ENCODE measurements around the gene SLC12A7. TPM values are rescaled to one million over a fixed set of nuclear protein-coding genes. Genes with fewer than 3 reads are reported as not detected.

SLC12A7 gene
- total RNA-seq, 1 experiment from 2014 or later, result 30.8 TPM

- no peak for TF ChIP-seq CTCF (conservative IDR thresholded peaks at IDR 0.05)
- no peaks in the 10 kb centered on the region for H3K23me2 ChIP-seq (ENCODE audit: insufficient read length, low read depth, low read length, poor library complexity, severe bottlenecking)
- H4K91ac ChIP-seq (ENCODE audit: insufficient read length, low read depth, low read length), result no peak overlapping the region
- H2AK5ac ChIP-seq (ENCODE audit: insufficient read length, low read length), result no peak overlapping the region
- H4K8ac ChIP-seq (replicated peaks; ENCODE audit: insufficient read length, low read depth, low read length), result no peak overlapping the region
- H3K56ac ChIP-seq (ENCODE audit: insufficient read length, low read depth, low read length), result no peak overlapping the region
- Mint-ChIP-seq H3K27ac (no peak overlapping the region), H3K9me3 (no peaks in the 10 kb centered on the region), H3K4me3 (no peak overlapping the region), H3K4me1 (peaks cover 13 to 30% of the 10 kb centered on the region in 2 experiments), H3K36me3 (ENCODE audit: insufficient read depth in 1 of 3, low read depth in 3 of 3) (no peaks in the 10 kb centered on the region), H3K27me3 (ENCODE audit: low read depth) (peaks cover 15% of the 10 kb centered on the region)
- no peaks in the 10 kb centered on the region for H3K79me1 ChIP-seq (ENCODE audit: insufficient read depth, low read depth, low read length, poor library complexity, severe bottlenecking)
- no peak overlapping the region for H3K23ac ChIP-seq (ENCODE audit: insufficient read length, low read depth, low read length)
- H3K9me3 ChIP-seq (ENCODE audit: control insufficient read depth, low read depth, low read length), result no peaks in the 10 kb centered on the region
- H4K20me1 ChIP-seq (ENCODE audit: control insufficient read depth, insufficient read depth, insufficient read length), result no peaks in the 10 kb centered on the region
- H3K27me3 ChIP-seq (ENCODE audit: insufficient read depth, low read length), result no peaks in the 10 kb centered on the region
- no peak overlapping the region for H3K18ac ChIP-seq (ENCODE audit: insufficient read length, low read depth, low read length)
- H2BK5ac ChIP-seq (ENCODE audit: insufficient read length, low read length), result no peak overlapping the region
- H2BK12ac ChIP-seq (ENCODE audit: insufficient read length, low read depth, low read length), result no peak overlapping the region
- WGBS (ENCODE audit: extremely low coverage, insufficient read length, low lambda C conversion rate), result no CpG with 5 or more reads among the region's 15 CpGs
- H2BK15ac ChIP-seq (ENCODE audit: low read depth, low read length), result no peak overlapping the region
- no peak overlapping the region for H3K27ac ChIP-seq (ENCODE audit: insufficient read length, low read depth, low read length)
- H3T11ph ChIP-seq (ENCODE audit: low read length), result no peak overlapping the region
- DNase-seq, result no peak
- no peak overlapping the region for H3K4ac ChIP-seq (ENCODE audit: low read depth, low read length)
- H3K4me2 ChIP-seq (ENCODE audit: insufficient read depth, insufficient read length, low read length), result no peak overlapping the region
- H3K14ac ChIP-seq (ENCODE audit: insufficient read depth, low read length), result no peak overlapping the region
- H2AFZ ChIP-seq (ENCODE audit: low read length), result no peak overlapping the region
- no peak overlapping the region for H3K9ac ChIP-seq (ENCODE audit: extremely low read depth, insufficient read length, low read length)
- H3K4me1 ChIP-seq (ENCODE audit: insufficient read depth, low read length), result no peaks in the 10 kb centered on the region
- no peaks in the 10 kb centered on the region for H3K79me2 ChIP-seq (ENCODE audit: insufficient read depth, low read length)
- no peak overlapping the region for H2BK20ac ChIP-seq (ENCODE audit: low read depth, low read length, poor library complexity, severe bottlenecking)
- no peak overlapping the region for H4K5ac ChIP-seq (ENCODE audit: insufficient read length, low read depth, low read length)
- no peak overlapping the region for H2BK120ac ChIP-seq (ENCODE audit: low read depth, low read length, poor library complexity, severe bottlenecking)
Observed at GRCh38 chr5:1116977-1117376, 5.1 kb upstream of the SLC12A7 start.

Measured in H9 (cell line).